Measurements from ENCODE around the gene MPHOSPH10. TPM values are rescaled to one million over a fixed set of nuclear protein-coding genes. Genes with fewer than 3 reads are reported as not detected.

MPHOSPH10 gene
- total and polyA plus RNA-seq, 2 of the 13 experiments (the other 11 are each of a cell fraction or from before 2014, with no cell fraction given) = 37.8 to 137 TPM

DNA sequence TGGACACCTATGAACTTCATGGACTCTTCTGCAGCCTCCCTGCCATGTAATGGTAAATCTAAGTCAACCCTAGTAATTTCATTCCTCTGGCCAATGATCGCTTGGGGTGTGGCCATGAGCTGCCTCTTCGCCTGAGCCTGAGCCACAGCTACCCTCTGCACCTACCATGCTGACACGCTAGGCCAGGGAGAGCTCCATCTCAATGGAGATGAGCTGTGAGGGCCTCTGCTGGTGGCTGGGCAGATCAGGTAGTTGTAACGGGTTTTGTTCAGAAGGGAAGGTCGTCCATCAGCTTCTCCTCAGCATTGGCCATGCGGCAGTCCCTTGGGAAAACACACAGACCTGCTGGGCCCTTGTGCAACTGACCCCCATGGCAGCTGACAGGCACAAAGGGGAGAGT, 24.4 kb downstream of the MPHOSPH10 start (continued):
- TF ChIP-seq ZNF839 (CRISPR knock-in tag; IDR thresholded peaks at IDR 0.05; ENCODE audit: borderline replicate concordance) (no peak), ZNF331 (CRISPR knock-in tag; IDR thresholded peaks at IDR 0.05) (peak; percentile 47; the same call in 1 of the 2 replicates), THAP11 (CRISPR knock-in tag; IDR thresholded peaks at IDR 0.05) (0 out of 2 replicates have a peak, but pooled peaks have one; percentile 33), CHD2 (IDR thresholded peaks at IDR 0.05; ENCODE audit: low read depth, low read length) (0 out of 2 replicates have a peak, but pooled peaks have one; percentile 19)
- TF ChIP-seq, protein P1, sequence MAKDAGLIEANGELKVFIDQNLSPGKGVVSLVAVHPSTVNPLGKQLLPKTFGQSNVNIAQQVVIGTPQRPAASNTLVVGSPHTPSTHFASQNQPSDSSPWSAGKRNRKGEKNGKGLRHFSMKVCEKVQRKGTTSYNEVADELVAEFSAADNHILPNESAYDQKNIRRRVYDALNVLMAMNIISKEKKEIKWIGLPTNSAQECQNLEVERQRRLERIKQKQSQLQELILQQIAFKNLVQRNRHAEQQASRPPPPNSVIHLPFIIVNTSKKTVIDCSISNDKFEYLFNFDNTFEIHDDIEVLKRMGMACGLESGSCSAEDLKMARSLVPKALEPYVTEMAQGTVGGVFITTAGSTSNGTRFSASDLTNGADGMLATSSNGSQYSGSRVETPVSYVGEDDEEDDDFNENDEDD (CRISPR knock-in tag; IDR thresholded peaks at IDR 0.05; ENCODE audit: borderline replicate concordance) = 0 out of 2 replicates have a peak, but pooled peaks have one; percentile 13
- TF ChIP-seq, protein P2, sequence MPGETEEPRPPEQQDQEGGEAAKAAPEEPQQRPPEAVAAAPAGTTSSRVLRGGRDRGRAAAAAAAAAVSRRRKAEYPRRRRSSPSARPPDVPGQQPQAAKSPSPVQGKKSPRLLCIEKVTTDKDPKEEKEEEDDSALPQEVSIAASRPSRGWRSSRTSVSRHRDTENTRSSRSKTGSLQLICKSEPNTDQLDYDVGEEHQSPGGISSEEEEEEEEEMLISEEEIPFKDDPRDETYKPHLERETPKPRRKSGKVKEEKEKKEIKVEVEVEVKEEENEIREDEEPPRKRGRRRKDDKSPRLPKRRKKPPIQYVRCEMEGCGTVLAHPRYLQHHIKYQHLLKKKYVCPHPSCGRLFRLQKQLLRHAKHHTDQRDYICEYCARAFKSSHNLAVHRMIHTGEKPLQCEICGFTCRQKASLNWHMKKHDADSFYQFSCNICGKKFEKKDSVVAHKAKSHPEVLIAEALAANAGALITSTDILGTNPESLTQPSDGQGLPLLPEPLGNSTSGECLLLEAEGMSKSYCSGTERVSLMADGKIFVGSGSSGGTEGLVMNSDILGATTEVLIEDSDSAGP (CRISPR knock-in tag; IDR thresholded peaks at IDR 0.05; ENCODE audit: borderline replicate concordance) = peak; percentile 56
- TF ChIP-seq, protein P3, sequence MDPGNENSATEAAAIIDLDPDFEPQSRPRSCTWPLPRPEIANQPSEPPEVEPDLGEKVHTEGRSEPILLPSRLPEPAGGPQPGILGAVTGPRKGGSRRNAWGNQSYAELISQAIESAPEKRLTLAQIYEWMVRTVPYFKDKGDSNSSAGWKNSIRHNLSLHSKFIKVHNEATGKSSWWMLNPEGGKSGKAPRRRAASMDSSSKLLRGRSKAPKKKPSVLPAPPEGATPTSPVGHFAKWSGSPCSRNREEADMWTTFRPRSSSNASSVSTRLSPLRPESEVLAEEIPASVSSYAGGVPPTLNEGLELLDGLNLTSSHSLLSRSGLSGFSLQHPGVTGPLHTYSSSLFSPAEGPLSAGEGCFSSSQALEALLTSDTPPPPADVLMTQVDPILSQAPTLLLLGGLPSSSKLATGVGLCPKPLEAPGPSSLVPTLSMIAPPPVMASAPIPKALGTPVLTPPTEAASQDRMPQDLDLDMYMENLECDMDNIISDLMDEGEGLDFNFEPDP (CRISPR knock-in tag; conservative IDR thresholded peaks at IDR 0.05) = no peak

DNA sequence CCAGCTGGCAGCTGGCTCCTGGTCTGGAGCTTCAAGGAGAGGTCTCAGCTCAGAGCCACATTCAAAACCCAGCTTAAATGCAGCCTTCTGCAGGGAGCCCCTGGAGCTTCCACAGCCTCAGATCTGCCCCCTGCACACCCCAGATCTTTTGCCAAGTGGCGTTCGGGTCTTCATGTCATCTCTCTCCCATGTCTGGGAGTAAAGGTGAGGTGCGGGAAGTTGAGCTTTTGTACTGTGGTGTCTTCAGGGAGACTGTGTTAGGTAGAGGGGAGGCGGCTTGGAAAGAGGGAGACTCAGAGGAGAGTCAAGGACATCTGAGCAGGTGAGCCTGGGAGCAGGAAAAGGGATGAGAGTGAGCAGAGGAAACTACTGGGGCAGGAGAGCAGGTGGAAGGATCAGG, 25.4 kb downstream of the MPHOSPH10 start:
- CTCF ChIA-PET (ENCODE audit: low intra/inter-chr PET ratio, low total read pairs) = interaction anchor here (3.1 kb wide), 1 partner anchor 55 kb away, joined by 24 read pairs; no protein-coding TSS in a partner anchor
- 59% methylated on average over 4 of the region's 4 CpGs for WGBS (ENCODE audit: low lambda C conversion rate)
- intact Hi-C loops (cut with micrococcal nuclease; ENCODE audit: unreplicated experiment) = loop anchor here (1.0 to 5.0 kb wide), 2 partner anchors 56 to 126 kb away; no protein-coding TSS in a partner anchor

More for the DNA sequence above, 25.4 kb downstream of the MPHOSPH10 start:
- DNase-seq (ENCODE audit: low spot score) (no peak), FAIRE-seq (no peak), ATAC-seq (no peak)
- no peaks in the 10 kb centered on the region for H3K4me1 ChIP-seq (ENCODE audit: insufficient read depth, low read length)
- no peaks in the 10 kb centered on the region for H3K79me2 ChIP-seq (ENCODE audit: insufficient read depth, low read length)
- in situ Hi-C loops (cut with HindIII; ENCODE audit: extremely low pct_ligation_motif_present, low pct_unique_long_range_greater_than_20kb) = loop anchor here (5.0 kb wide), 1 partner anchor 54 kb away; no protein-coding TSS in a partner anchor
- no peak overlapping the region for H2AFZ ChIP-seq (ENCODE audit: low read length)
- H3K27ac ChIP-seq (ENCODE audit: extremely low read length, insufficient read depth, low read length) = no peak overlapping the region
- no peak overlapping the region for H3K4me2 ChIP-seq (ENCODE audit: low read depth, low read length)
- no peak overlapping the region for H3K9ac ChIP-seq (ENCODE audit: insufficient read depth, low read depth, low read length)
- POLR2A ChIA-PET = no interaction called here
- H3K27me3 ChIP-seq (ENCODE audit: control insufficient read depth in 1 of 2, insufficient read depth in 2 of 2, low read length in 2 of 2) = peaks cover 0 to 26% of the 10 kb centered on the region in 2 experiments; a peak in 3 of 5 replicates
- H3K9me3 ChIP-seq (ENCODE audit: low read length) = no peaks in the 10 kb centered on the region
- BruUV-seq (replicated peaks) = no TSS peak
- H3K4me3 ChIP-seq (replicated peaks in 1 of 3; ENCODE audit: insufficient read depth in 1 of 3, low read depth in 2 of 3, low read length in 3 of 3) = no peak overlapping the region
- H4K20me1 ChIP-seq (ENCODE audit: insufficient read depth, low read length) = no peaks in the 10 kb centered on the region
- no peaks in the 10 kb centered on the region for H3K36me3 ChIP-seq (replicated peaks in 1 of 2; ENCODE audit: control insufficient read depth in 1 of 2, insufficient read depth in 2 of 2, low read length in 2 of 2)
- TF ChIP-seq, protein P4, sequence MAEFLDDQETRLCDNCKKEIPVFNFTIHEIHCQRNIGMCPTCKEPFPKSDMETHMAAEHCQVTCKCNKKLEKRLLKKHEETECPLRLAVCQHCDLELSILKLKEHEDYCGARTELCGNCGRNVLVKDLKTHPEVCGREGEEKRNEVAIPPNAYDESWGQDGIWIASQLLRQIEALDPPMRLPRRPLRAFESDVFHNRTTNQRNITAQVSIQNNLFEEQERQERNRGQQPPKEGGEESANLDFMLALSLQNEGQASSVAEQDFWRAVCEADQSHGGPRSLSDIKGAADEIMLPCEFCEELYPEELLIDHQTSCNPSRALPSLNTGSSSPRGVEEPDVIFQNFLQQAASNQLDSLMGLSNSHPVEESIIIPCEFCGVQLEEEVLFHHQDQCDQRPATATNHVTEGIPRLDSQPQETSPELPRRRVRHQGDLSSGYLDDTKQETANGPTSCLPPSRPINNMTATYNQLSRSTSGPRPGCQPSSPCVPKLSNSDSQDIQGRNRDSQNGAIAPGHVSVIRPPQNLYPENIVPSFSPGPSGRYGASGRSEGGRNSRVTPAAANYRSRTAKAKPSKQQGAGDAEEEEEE (CRISPR knock-in tag; IDR thresholded peaks at IDR 0.05; ENCODE audit: borderline replicate concordance) = no peak
- no peak for TF ChIP-seq DNMT1 (CRISPR knock-in tag; IDR thresholded peaks at IDR 0.05)
- TF ChIP-seq, protein P5, sequence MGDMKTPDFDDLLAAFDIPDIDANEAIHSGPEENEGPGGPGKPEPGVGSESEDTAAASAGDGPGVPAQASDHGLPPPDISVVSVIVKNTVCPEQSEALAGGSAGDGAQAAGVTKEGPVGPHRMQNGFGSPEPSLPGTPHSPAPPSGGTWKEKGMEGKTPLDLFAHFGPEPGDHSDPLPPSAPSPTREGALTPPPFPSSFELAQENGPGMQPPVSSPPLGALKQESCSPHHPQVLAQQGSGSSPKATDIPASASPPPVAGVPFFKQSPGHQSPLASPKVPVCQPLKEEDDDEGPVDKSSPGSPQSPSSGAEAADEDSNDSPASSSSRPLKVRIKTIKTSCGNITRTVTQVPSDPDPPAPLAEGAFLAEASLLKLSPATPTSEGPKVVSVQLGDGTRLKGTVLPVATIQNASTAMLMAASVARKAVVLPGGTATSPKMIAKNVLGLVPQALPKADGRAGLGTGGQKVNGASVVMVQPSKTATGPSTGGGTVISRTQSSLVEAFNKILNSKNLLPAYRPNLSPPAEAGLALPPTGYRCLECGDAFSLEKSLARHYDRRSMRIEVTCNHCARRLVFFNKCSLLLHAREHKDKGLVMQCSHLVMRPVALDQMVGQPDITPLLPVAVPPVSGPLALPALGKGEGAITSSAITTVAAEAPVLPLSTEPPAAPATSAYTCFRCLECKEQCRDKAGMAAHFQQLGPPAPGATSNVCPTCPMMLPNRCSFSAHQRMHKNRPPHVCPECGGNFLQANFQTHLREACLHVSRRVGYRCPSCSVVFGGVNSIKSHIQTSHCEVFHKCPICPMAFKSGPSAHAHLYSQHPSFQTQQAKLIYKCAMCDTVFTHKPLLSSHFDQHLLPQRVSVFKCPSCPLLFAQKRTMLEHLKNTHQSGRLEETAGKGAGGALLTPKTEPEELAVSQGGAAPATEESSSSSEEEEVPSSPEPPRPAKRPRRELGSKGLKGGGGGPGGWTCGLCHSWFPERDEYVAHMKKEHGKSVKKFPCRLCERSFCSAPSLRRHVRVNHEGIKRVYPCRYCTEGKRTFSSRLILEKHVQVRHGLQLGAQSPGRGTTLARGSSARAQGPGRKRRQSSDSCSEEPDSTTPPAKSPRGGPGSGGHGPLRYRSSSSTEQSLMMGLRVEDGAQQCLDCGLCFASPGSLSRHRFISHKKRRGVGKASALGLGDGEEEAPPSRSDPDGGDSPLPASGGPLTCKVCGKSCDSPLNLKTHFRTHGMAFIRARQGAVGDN (CRISPR knock-in tag; IDR thresholded peaks at IDR 0.05) = no peak
- TF ChIP-seq ISL2 (CRISPR knock-in tag; IDR thresholded peaks at IDR 0.05) = no peak
- no peak for TF ChIP-seq ZNF124 (CRISPR knock-in tag; IDR thresholded peaks at IDR 0.05)
- no peak for TF ChIP-seq ZSCAN30 (CRISPR knock-in tag; IDR thresholded peaks at IDR 0.05)
